Astrocyte (in vitro differentiated cells and primary cell): Measurements from ENCODE around the gene NOCT. TPM values are rescaled to one million over a fixed set of nuclear protein-coding genes. Genes with fewer than 3 reads are reported as not detected.

Experiments used
- DNase-seq: peaks from one replicate; pipeline ENCODE4 v3.0.0-alpha.2; 2010; ENCODE audit warnings: low read depth
- FAIRE-seq: peaks from 2 replicates; lab custom pipeline; 2011; peaks lifted over from hg19 to GRCh38; lab: Jason Lieb, UNC
- H2AFZ ChIP-seq: 2 replicates; pipeline ENCODE4 v1.6.0; 2012; ENCODE audit warnings: low read depth, low read length, inconsistent platforms
- H3K27ac ChIP-seq: 2 replicates; pipeline ENCODE4 v1.5.1; 2011; ENCODE audit warnings: low read depth, low read length, inconsistent platforms
- H3K27me3 ChIP-seq: 2 replicates; pipeline ENCODE4 v1.6.0; 2011; ENCODE audit warnings: low read length, inconsistent platforms; ENCODE audit not compliant: insufficient read depth
- H3K36me3 ChIP-seq: 2 replicates; pipeline ENCODE4 v1.5.1; 2011; ENCODE audit warnings: low read length, inconsistent platforms; ENCODE audit not compliant: insufficient read depth
- H3K4me1 ChIP-seq: 2 replicates; pipeline ENCODE4 v1.5.1; 2011; ENCODE audit warnings: low read length, inconsistent platforms; ENCODE audit not compliant: insufficient read depth
- H3K4me2 ChIP-seq: 2 replicates; pipeline ENCODE4 v1.6.0; 2012; ENCODE audit warnings: low read length, inconsistent platforms
- H3K4me3 ChIP-seq: 2 replicates; pipeline ENCODE4 v1.5.1; 2011; ENCODE audit warnings: low read depth, mild to moderate bottlenecking, low read length, inconsistent platforms; ENCODE audit not compliant: insufficient read depth
- H3K79me2 ChIP-seq: 2 replicates; pipeline ENCODE4 v1.6.0; 2012; ENCODE audit warnings: mild to moderate bottlenecking, low read length, inconsistent platforms; ENCODE audit not compliant: insufficient read depth
- H3K9ac ChIP-seq: 2 replicates; pipeline ENCODE4 v1.6.0; 2012; ENCODE audit warnings: mild to moderate bottlenecking, low read length, inconsistent platforms
- H3K9me3 ChIP-seq: 2 replicates; pipeline ENCODE4 v1.5.1; 2012; ENCODE audit warnings: low read depth, mild to moderate bottlenecking, low read length, inconsistent platforms; ENCODE audit not compliant: insufficient read depth
- H4K20me1 ChIP-seq: 2 replicates; pipeline ENCODE4 v1.6.0; 2012; ENCODE audit warnings: low read length, inconsistent platforms; ENCODE audit not compliant: insufficient read depth
- H3K27ac Mint-ChIP-seq: one replicate; pipeline ENCODE4 v1.8.0; 2021; ENCODE audit warnings: mild to moderate bottlenecking, mixed read lengths; ENCODE audit not compliant: unreplicated experiment
- H3K27me3 Mint-ChIP-seq: one replicate; pipeline ENCODE4 v1.8.0; 2021; ENCODE audit warnings: low read depth, mixed read lengths; ENCODE audit not compliant: unreplicated experiment
- H3K36me3 Mint-ChIP-seq: one replicate; pipeline ENCODE4 v1.8.0; 2021; ENCODE audit warnings: low read depth, mixed read lengths; ENCODE audit not compliant: unreplicated experiment
- H3K4me1 Mint-ChIP-seq: one replicate; pipeline ENCODE4 v1.8.0; 2021; ENCODE audit warnings: low read depth, mixed read lengths; ENCODE audit not compliant: unreplicated experiment
- H3K4me3 Mint-ChIP-seq: one replicate; pipeline ENCODE4 v1.8.0; 2021; ENCODE audit warnings: mild to moderate bottlenecking, moderate library complexity, mixed read lengths; ENCODE audit not compliant: unreplicated experiment
- H3K9me3 Mint-ChIP-seq: one replicate; pipeline ENCODE4 v1.8.0; 2021; ENCODE audit warnings: mild to moderate bottlenecking, mixed read lengths; ENCODE audit not compliant: unreplicated experiment
- CTCF ChIP-seq: IDR thresholded peaks from 2 replicates; pipeline ENCODE4 v1.5.1; 2011; ENCODE audit warnings: low read depth, mild to moderate bottlenecking, inconsistent platforms, low read length, moderate library complexity; ENCODE audit not compliant: insufficient read depth
- EZH2 ChIP-seq: IDR thresholded peaks from 2 replicates; pipeline ENCODE4 v1.6.1; 2012; ENCODE audit warnings: mild to moderate bottlenecking, low read length, inconsistent platforms; ENCODE audit not compliant: insufficient read depth
- total RNA-seq: library from RNA; stranded (reverse); gene quantifications from 2 replicates; pipeline ENCODE4 v1.2.1, GENCODE V29; 2021

NOCT gene
- total RNA-seq, 1 donor from 2014 or later: 73.6 TPM

- H2AFZ ChIP-seq: no peak overlapping the region
- no peak for TF ChIP-seq EZH2
- no peak for TF ChIP-seq CTCF
- H3K27ac ChIP-seq: no peak overlapping the region
- FAIRE-seq (peak; percentile 39), DNase-seq (peak; percentile 20)
- no peak overlapping the region for H3K4me3 ChIP-seq
- peaks cover 92% of the 10 kb centered on the region for H3K79me2 ChIP-seq
- H4K20me1 ChIP-seq: peaks cover 59% of the 10 kb centered on the region
- no peaks in the 10 kb centered on the region for H3K4me1 ChIP-seq
- peaks cover 14% of the 10 kb centered on the region for H3K36me3 ChIP-seq
- H3K4me2 ChIP-seq: no peak overlapping the region
- H3K27me3 Mint-ChIP-seq: no peaks in the 10 kb centered on the region
- H3K27me3 ChIP-seq: no peaks in the 10 kb centered on the region
- H3K27ac Mint-ChIP-seq: no peak overlapping the region
- no peak overlapping the region for H3K9ac ChIP-seq
- no peaks in the 10 kb centered on the region for H3K9me3 Mint-ChIP-seq
- H3K4me3 Mint-ChIP-seq: no peak overlapping the region
- peaks cover 14% of the 10 kb centered on the region for H3K4me1 Mint-ChIP-seq
- H3K36me3 Mint-ChIP-seq: peaks cover 3% of the 10 kb centered on the region
- H3K9me3 ChIP-seq: no peaks in the 10 kb centered on the region
Measured at GRCh38 chr4:139076016-139076744, 60.6 kb downstream of the NOCT start.

- no peak overlapping the region for H2AFZ ChIP-seq
- Mint-ChIP-seq H3K27ac (no peak overlapping the region), H3K4me3 (no peak overlapping the region), H3K9me3 (no peaks in the 10 kb centered on the region), H3K27me3 (no peaks in the 10 kb centered on the region), H3K4me1 (peaks cover 19% of the 10 kb centered on the region), H3K36me3 (peaks cover 1% of the 10 kb centered on the region)
- peaks cover 68% of the 10 kb centered on the region for H4K20me1 ChIP-seq
- DNase-seq (no peak), FAIRE-seq (peak; percentile 54)
- peaks cover 4% of the 10 kb centered on the region for H3K36me3 ChIP-seq
- no peaks in the 10 kb centered on the region for H3K27me3 ChIP-seq
- H3K27ac ChIP-seq: no peak overlapping the region
- no peak overlapping the region for H3K4me3 ChIP-seq
- peaks cover 8% of the 10 kb centered on the region for H3K4me1 ChIP-seq
- H3K79me2 ChIP-seq: peaks cover 99% of the 10 kb centered on the region
- H3K9ac ChIP-seq: no peak overlapping the region
- no peaks in the 10 kb centered on the region for H3K9me3 ChIP-seq
- TF ChIP-seq CTCF (no peak), EZH2 (no peak)
- no peak overlapping the region for H3K4me2 ChIP-seq
Measured at GRCh38 chr4:139077567-139078355, 62.2 kb downstream of the NOCT start.
